ENCODE results near the gene ASPSCR1. TPM values are rescaled to one million over a fixed set of nuclear protein-coding genes. Genes with fewer than 3 reads are reported as not detected.

ASPSCR1 gene
- total and polyA plus RNA-seq, 2 of the 13 experiments (the other 11 are each of a cell fraction or from before 2014, with no cell fraction given) = 274 to 314 TPM

- Histone ChIP-seq H4K20me1 (ENCODE audit: insufficient read depth, low read length) (no peaks in the 10 kb centered on the region; the same call in 1 of the 2 replicates), H2AFZ (ENCODE audit: low read length) (no peak overlapping the region), H3K79me2 (ENCODE audit: insufficient read depth, low read length) (peaks cover 40% of the 10 kb centered on the region), H3K4me3 (replicated peaks in 1 of 3; ENCODE audit: insufficient read depth in 1 of 3, low read depth in 2 of 3, low read length in 3 of 3) (peak overlapping the region in 1 of 3 experiments; percentile 86; a peak in 1 of 6 replicates), H3K9me3 (ENCODE audit: low read length) (no peaks in the 10 kb centered on the region), H3K27me3 (ENCODE audit: control insufficient read depth in 1 of 2, insufficient read depth in 2 of 2, low read length in 2 of 2) (no peaks in the 10 kb centered on the region; a peak in 1 of 5 replicates), H3K36me3 (replicated peaks in 1 of 2; ENCODE audit: control insufficient read depth in 1 of 2, insufficient read depth in 2 of 2, low read length in 2 of 2) (peaks cover 9% of the 10 kb centered on the region in 2 experiments), H3K4me2 (ENCODE audit: low read depth, low read length) (peak overlapping the region; percentile 93), H3K4me1 (ENCODE audit: insufficient read depth, low read length) (peaks cover 50% of the 10 kb centered on the region), H3K9ac (ENCODE audit: insufficient read depth, low read depth, low read length) (peak overlapping the region; percentile 79; the same call in 1 of the 2 replicates), H3K27ac (ENCODE audit: extremely low read length, insufficient read depth, low read length) (no peak overlapping the region)
- ATAC-seq (no peak), DNase-seq (ENCODE audit: low spot score) (no peak), FAIRE-seq (no peak)
- intact Hi-C loops (cut with micrococcal nuclease; ENCODE audit: unreplicated experiment) (loop anchor here (5.0 kb wide), 2 partner anchors 127 to 158 kb away; no protein-coding TSS in a partner anchor), in situ Hi-C loops (cut with HindIII; ENCODE audit: extremely low pct_ligation_motif_present, low pct_unique_long_range_greater_than_20kb) (loop anchor here (5.0 kb wide), 1 partner anchor 68 kb away; no protein-coding TSS in a partner anchor)
- POLR2A ChIA-PET = interaction anchor here (4.5 to 14.1 kb wide), 2 partner anchors 10 to 27 kb away, joined by 112 to 470 read pairs; partner anchors contain the start of gene DCXR
- CTCF ChIA-PET (ENCODE audit: low intra/inter-chr PET ratio, low total read pairs) = no interaction called here
- 100% methylated on average over 11 of the region's 17 CpGs for WGBS (ENCODE audit: low lambda C conversion rate)
- no TSS peak for BruUV-seq (replicated peaks)
- TF ChIP-seq KAT7 (CRISPR knock-in tag; IDR thresholded peaks at IDR 0.05; ENCODE audit: borderline replicate concordance) (no peak), ZBTB42 (CRISPR knock-in tag; IDR thresholded peaks at IDR 0.05) (no peak), SOX5 (CRISPR knock-in tag; IDR thresholded peaks at IDR 0.05; ENCODE audit: borderline replicate concordance) (no peak), ZNF138 (CRISPR knock-in tag; IDR thresholded peaks at IDR 0.05; ENCODE audit: low read depth) (no peak), MAX (IDR thresholded peaks at IDR 0.05) (no peak), RBFOX2 (IDR thresholded peaks at IDR 0.05; ENCODE audit: low read depth, low read length) (peak; percentile 24; the same call in 1 of the 2 replicates), ZSCAN22 (CRISPR knock-in tag; IDR thresholded peaks at IDR 0.05) (0 out of 2 replicates have a peak, but pooled peaks have one; percentile 34), HOXA9 (CRISPR knock-in tag; IDR thresholded peaks at IDR 0.05; ENCODE audit: borderline replicate concordance) (no peak), NFRKB (IDR thresholded peaks at IDR 0.05) (no peak), AGO2 (optimal IDR thresholded peaks at IDR 0.05; ENCODE audit: low read depth, low read length) (peak; percentile 72), ZNF639 (CRISPR knock-in tag; conservative IDR thresholded peaks at IDR 0.05) (no peak), ZNF879 (CRISPR knock-in tag; IDR thresholded peaks at IDR 0.05) (no peak), ZBTB38 (CRISPR knock-in tag; IDR thresholded peaks at IDR 0.05) (0 out of 2 replicates have a peak, but pooled peaks have one; percentile 31), RFX5 (IDR thresholded peaks at IDR 0.05; ENCODE audit: low read depth, low read length) (no peak), ZNF615 (CRISPR knock-in tag; IDR thresholded peaks at IDR 0.05; ENCODE audit: borderline replicate concordance) (no peak), ZBTB33 (CRISPR knock-in tag; IDR thresholded peaks at IDR 0.05) (peak; percentile 79), ZNF383 (CRISPR knock-in tag; IDR thresholded peaks at IDR 0.05; ENCODE audit: borderline replicate concordance) (no peak), SP4 (CRISPR knock-in tag; IDR thresholded peaks at IDR 0.05) (0 out of 2 replicates have a peak, but pooled peaks have one; percentile 29), ZNF296 (CRISPR knock-in tag; conservative IDR thresholded peaks at IDR 0.05) (no peak)
Measured at GRCh38 chr17:82024859-82025258, 47.4 kb downstream of the ASPSCR1 start.
